Neural cell (in vitro differentiated cells): Measurements from ENCODE around the gene MAP3K14. TPM values are rescaled to one million over a fixed set of nuclear protein-coding genes. Genes with fewer than 3 reads are reported as not detected.

Experiments used
- H2AFZ ChIP-seq: fragments of 200-600, 300-800 bp; sonication (generic), shearing (Covaris generic); 2 replicates; pipeline ENCODE4 v1.6.0; 2014; ENCODE audit warnings: low read depth, mild to moderate bottlenecking, antibody characterized with exemption, low read length, moderate library complexity
- H3F3A ChIP-seq: fragments of 200-600 bp; shearing (Covaris generic); 2 replicates; pipeline ENCODE4 v1.6.1; 2016; ENCODE audit warnings: mild to moderate bottlenecking, moderate library complexity, mixed read lengths, antibody characterized with exemption, low read length; ENCODE audit not compliant: insufficient read depth, poor library complexity, severe bottlenecking
- H3K27ac ChIP-seq: fragments of 200-600, 300-800 bp; sonication (generic), shearing (Covaris generic); 2 replicates; pipeline ENCODE4 v1.5.1; 2014; ENCODE audit warnings: mild to moderate bottlenecking, low read length, moderate library complexity
- H3K27me3 ChIP-seq: fragments of 300-800, 200-600 bp; sonication (generic), shearing (Covaris generic); 2 replicates; pipeline ENCODE4 v1.6.0; 2014; ENCODE audit warnings: mild to moderate bottlenecking, low read depth, low read length, moderate library complexity; ENCODE audit not compliant: insufficient read depth
- H3K36me3 ChIP-seq: fragments of 300-800, 200-600 bp; sonication (generic), shearing (Covaris generic); 2 replicates; pipeline ENCODE4 v1.5.1; 2014; ENCODE audit warnings: mild to moderate bottlenecking, antibody characterized with exemption, low read length, moderate library complexity; ENCODE audit not compliant: insufficient read depth
- H3K4me2 ChIP-seq: fragments of 300-800, 200-600 bp; sonication (generic), shearing (Covaris generic); 2 replicates; pipeline ENCODE4 v1.6.0; 2014; ENCODE audit warnings: mild to moderate bottlenecking, low read length
- H3K4me3 ChIP-seq: fragments of 300-800, 200-600 bp; sonication (generic), shearing (Covaris generic); 2 replicates; pipeline ENCODE4 v1.5.1; 2014; ENCODE audit warnings: mild to moderate bottlenecking, low read length, moderate library complexity
- H3K79me2 ChIP-seq: fragments of 200-600 bp; shearing (Covaris generic); replicated peaks from 2 replicates; pipeline ENCODE4 v1.6.0; 2014; ENCODE audit warnings: mild to moderate bottlenecking, low read length, moderate library complexity; ENCODE audit not compliant: insufficient read depth
- H3K9ac ChIP-seq: fragments of 300-800, 200-600 bp; sonication (generic), shearing (Covaris generic); 2 replicates; pipeline ENCODE4 v1.6.1; 2016; ENCODE audit warnings: mild to moderate bottlenecking, low read length, mixed read lengths
- H3K9me2 ChIP-seq: fragments of 200-600 bp; shearing (Covaris generic); 2 replicates; pipeline ENCODE4 v1.6.1; 2016; ENCODE audit warnings: mild to moderate bottlenecking, low read length, mixed read lengths; ENCODE audit not compliant: insufficient read depth
- H3K9me3 ChIP-seq: fragments of 200-600, 300-800 bp; sonication (generic), shearing (Covaris generic); 2 replicates; pipeline ENCODE4 v1.6.1; 2016; ENCODE audit warnings: mild to moderate bottlenecking, mixed run types, low read length, moderate library complexity, mixed read lengths
- H4K20me1 ChIP-seq: fragments of 200-600 bp; shearing (Covaris generic); 2 replicates; pipeline ENCODE4 v1.6.1; 2016; ENCODE audit warnings: mild to moderate bottlenecking, mixed run types; ENCODE audit not compliant: insufficient read depth
- EP300 ChIP-seq: fragments of 450-650 bp; conservative IDR thresholded peaks from 2 replicates; pipeline ENCODE4 v1.6.1; 2014; ENCODE audit warnings: antibody characterized with exemption, mild to moderate bottlenecking, moderate library complexity; ENCODE audit not compliant: poor library complexity, severe bottlenecking
- EZH2 ChIP-seq: fragments of 200-600, 300-800 bp; shearing (Covaris generic), sonication (generic); IDR thresholded peaks from 2 replicates; pipeline ENCODE4 v1.6.1; 2014; ENCODE audit warnings: antibody characterized with exemption, low read length, borderline replicate concordance, mild to moderate bottlenecking; ENCODE audit not compliant: insufficient read depth, poor library complexity, severe bottlenecking
- POLR2AphosphoS5 ChIP-seq: IDR thresholded peaks from 2 replicates; pipeline ENCODE4 v1.6.1; 2012
- RAD21 ChIP-seq: fragments of 450-650 bp; conservative IDR thresholded peaks from 2 replicates; pipeline ENCODE4 v1.6.1; 2014; ENCODE audit warnings: antibody characterized with exemption, mild to moderate bottlenecking, moderate library complexity
- SMC3 ChIP-seq: fragments of 450-650 bp; conservative IDR thresholded peaks from 2 replicates; pipeline ENCODE4 v1.6.1; 2014; ENCODE audit warnings: antibody characterized with exemption, mild to moderate bottlenecking, moderate library complexity; ENCODE audit not compliant: poor library complexity
- TAF1 ChIP-seq: IDR thresholded peaks from 2 replicates; pipeline ENCODE4 v1.6.1; 2012; ENCODE audit warnings: low read depth
- polyA plus RNA-seq: library from polyadenylated mRNA; depleted of rRNA; stranded (reverse); fragments of >200 nt; gene quantifications from 2 replicates; pipeline ENCODE4 v1.2.3, GENCODE V29; 2014
- TF ChIP-seq, protein P1 (sequence below): IDR thresholded peaks from 2 replicates; pipeline ENCODE4 v1.6.1; 2012; ENCODE audit warnings: borderline replicate concordance
- TF ChIP-seq, protein P2 (sequence below): fragments of 450-650 bp; IDR thresholded peaks from 2 replicates; pipeline ENCODE4 v1.5.1; 2014; ENCODE audit warnings: antibody characterized with exemption, mild to moderate bottlenecking, moderate library complexity; ENCODE audit not compliant: poor library complexity, severe bottlenecking

The MAP3K14 gene
- polyA plus RNA-seq, 1 donor from 2014 or later: 6.7 TPM

DNA sequence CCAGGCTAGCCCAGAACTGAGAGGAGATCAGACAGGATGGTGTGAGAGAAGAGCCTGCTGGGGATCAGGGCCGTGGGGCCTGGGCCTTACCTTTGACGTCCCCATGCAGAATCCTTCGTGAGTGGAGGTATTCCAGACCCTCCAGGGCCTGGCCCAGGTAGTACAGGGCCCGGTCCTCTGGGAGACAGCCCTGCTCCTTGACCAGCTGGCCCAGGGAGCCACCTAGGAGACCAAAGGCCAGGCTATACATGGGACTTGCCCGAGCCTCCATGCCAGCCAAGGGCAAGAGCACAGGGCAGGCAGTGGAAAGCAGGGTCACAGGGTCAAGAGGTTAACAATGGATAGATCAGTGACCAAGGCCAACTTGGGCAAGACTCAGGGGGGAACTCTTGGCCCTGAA lies 42.8 kb downstream of the MAP3K14 start:
- TF ChIP-seq POLR2AphosphoS5: no peak
- TF ChIP-seq, protein P1, sequence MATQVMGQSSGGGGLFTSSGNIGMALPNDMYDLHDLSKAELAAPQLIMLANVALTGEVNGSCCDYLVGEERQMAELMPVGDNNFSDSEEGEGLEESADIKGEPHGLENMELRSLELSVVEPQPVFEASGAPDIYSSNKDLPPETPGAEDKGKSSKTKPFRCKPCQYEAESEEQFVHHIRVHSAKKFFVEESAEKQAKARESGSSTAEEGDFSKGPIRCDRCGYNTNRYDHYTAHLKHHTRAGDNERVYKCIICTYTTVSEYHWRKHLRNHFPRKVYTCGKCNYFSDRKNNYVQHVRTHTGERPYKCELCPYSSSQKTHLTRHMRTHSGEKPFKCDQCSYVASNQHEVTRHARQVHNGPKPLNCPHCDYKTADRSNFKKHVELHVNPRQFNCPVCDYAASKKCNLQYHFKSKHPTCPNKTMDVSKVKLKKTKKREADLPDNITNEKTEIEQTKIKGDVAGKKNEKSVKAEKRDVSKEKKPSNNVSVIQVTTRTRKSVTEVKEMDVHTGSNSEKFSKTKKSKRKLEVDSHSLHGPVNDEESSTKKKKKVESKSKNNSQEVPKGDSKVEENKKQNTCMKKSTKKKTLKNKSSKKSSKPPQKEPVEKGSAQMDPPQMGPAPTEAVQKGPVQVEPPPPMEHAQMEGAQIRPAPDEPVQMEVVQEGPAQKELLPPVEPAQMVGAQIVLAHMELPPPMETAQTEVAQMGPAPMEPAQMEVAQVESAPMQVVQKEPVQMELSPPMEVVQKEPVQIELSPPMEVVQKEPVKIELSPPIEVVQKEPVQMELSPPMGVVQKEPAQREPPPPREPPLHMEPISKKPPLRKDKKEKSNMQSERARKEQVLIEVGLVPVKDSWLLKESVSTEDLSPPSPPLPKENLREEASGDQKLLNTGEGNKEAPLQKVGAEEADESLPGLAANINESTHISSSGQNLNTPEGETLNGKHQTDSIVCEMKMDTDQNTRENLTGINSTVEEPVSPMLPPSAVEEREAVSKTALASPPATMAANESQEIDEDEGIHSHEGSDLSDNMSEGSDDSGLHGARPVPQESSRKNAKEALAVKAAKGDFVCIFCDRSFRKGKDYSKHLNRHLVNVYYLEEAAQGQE: no peak
- TF ChIP-seq SMC3: no peak
- no peaks in the 10 kb centered on the region for H4K20me1 ChIP-seq
- H3K36me3 ChIP-seq: no peaks in the 10 kb centered on the region
- no peak overlapping the region for H3K4me3 ChIP-seq
- peaks cover 4% of the 10 kb centered on the region for H3F3A ChIP-seq
- no peak overlapping the region for H2AFZ ChIP-seq
- no peaks in the 10 kb centered on the region for H3K79me2 ChIP-seq
- no peaks in the 10 kb centered on the region for H3K27me3 ChIP-seq
- H3K27ac ChIP-seq: no peak overlapping the region
- H3K4me2 ChIP-seq: no peak overlapping the region
- no peak overlapping the region for H3K9ac ChIP-seq
- no peaks in the 10 kb centered on the region for H3K9me2 ChIP-seq
- H3K9me3 ChIP-seq: no peaks in the 10 kb centered on the region

DNA sequence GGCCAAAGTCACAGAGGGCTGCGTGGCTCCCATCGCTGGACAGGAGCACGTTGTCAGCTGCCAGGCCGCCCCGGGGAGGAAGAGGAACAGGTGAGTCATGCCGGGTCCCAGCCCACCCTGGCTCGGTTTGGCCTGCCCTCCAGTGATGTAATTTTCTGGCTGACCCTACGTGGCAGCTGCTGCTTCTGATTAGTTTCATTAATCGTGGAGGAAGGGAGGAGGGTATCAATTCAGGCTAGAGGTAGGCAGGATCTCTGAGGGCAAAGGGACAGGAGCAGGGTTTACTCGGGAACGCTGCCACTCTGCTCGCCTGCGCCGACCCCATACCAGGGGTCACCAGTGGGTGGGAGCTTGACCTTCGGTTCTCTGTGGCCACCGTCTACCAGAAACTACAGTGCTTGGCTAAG lies 43.3 kb downstream of the MAP3K14 start:
- H3K79me2 ChIP-seq: no peaks in the 10 kb centered on the region
- H4K20me1 ChIP-seq: no peaks in the 10 kb centered on the region

DNA sequence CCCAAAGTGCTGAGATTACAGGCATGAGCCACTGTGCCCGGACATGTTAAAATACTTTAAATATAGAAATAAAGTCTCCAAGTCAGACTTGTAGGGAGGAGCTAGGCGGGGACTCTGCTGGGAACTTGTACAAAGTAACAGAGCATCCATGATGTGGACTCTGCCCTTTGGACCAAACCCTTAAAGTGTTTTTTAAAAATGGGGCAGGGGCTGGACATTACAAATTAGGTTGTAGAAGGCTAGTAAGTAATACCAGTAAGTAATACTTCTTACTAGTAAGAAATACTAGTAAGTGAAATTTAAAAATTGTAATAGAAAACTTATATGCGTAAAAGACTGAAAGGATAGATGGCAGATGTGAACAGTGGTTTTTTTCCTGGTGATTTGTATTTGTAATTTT lies 45.2 kb downstream of the MAP3K14 start:
- Histone ChIP-seq H3K27ac (no peak overlapping the region), H3K4me3 (no peak overlapping the region), H3K27me3 (no peaks in the 10 kb centered on the region), H2AFZ (no peak overlapping the region), H3K36me3 (no peaks in the 10 kb centered on the region), H3F3A (no peaks in the 10 kb centered on the region), H3K9me3 (no peaks in the 10 kb centered on the region), H3K4me2 (no peak overlapping the region), H3K9me2 (no peaks in the 10 kb centered on the region), H4K20me1 (no peaks in the 10 kb centered on the region), H3K9ac (no peak overlapping the region), H3K79me2 (no peaks in the 10 kb centered on the region)
- no peak for TF ChIP-seq EP300
- no peak for TF ChIP-seq RAD21
- no peak for TF ChIP-seq POLR2AphosphoS5
- no peak for TF ChIP-seq TAF1
- TF ChIP-seq EZH2: no peak
- TF ChIP-seq, protein P2, sequence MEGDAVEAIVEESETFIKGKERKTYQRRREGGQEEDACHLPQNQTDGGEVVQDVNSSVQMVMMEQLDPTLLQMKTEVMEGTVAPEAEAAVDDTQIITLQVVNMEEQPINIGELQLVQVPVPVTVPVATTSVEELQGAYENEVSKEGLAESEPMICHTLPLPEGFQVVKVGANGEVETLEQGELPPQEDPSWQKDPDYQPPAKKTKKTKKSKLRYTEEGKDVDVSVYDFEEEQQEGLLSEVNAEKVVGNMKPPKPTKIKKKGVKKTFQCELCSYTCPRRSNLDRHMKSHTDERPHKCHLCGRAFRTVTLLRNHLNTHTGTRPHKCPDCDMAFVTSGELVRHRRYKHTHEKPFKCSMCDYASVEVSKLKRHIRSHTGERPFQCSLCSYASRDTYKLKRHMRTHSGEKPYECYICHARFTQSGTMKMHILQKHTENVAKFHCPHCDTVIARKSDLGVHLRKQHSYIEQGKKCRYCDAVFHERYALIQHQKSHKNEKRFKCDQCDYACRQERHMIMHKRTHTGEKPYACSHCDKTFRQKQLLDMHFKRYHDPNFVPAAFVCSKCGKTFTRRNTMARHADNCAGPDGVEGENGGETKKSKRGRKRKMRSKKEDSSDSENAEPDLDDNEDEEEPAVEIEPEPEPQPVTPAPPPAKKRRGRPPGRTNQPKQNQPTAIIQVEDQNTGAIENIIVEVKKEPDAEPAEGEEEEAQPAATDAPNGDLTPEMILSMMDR: no peak

More for the DNA sequence above, 43.3 kb downstream of the MAP3K14 start:
- H3K27me3 ChIP-seq: no peaks in the 10 kb centered on the region
- no peak overlapping the region for H3K9ac ChIP-seq
- H2AFZ ChIP-seq: no peak overlapping the region
- H3K9me3 ChIP-seq: no peaks in the 10 kb centered on the region
- H3K27ac ChIP-seq: no peak overlapping the region
- TF ChIP-seq TAF1: no peak
- peaks cover 4% of the 10 kb centered on the region for H3F3A ChIP-seq
- no peak overlapping the region for H3K4me3 ChIP-seq
- H3K9me2 ChIP-seq: no peaks in the 10 kb centered on the region
- no peak overlapping the region for H3K4me2 ChIP-seq
- no peaks in the 10 kb centered on the region for H3K36me3 ChIP-seq
